HG03095 (cell line): ENCODE data around the gene AP3M1.

Experiments
- ATAC-seq: cut with Tn5 transposase; IDR thresholded peaks from one replicate; pipeline ENCODE4 v1.9.1; 2021; ENCODE audit warnings: moderate library complexity; ENCODE audit not compliant: unreplicated experiment

Gene AP3M1

DNA sequence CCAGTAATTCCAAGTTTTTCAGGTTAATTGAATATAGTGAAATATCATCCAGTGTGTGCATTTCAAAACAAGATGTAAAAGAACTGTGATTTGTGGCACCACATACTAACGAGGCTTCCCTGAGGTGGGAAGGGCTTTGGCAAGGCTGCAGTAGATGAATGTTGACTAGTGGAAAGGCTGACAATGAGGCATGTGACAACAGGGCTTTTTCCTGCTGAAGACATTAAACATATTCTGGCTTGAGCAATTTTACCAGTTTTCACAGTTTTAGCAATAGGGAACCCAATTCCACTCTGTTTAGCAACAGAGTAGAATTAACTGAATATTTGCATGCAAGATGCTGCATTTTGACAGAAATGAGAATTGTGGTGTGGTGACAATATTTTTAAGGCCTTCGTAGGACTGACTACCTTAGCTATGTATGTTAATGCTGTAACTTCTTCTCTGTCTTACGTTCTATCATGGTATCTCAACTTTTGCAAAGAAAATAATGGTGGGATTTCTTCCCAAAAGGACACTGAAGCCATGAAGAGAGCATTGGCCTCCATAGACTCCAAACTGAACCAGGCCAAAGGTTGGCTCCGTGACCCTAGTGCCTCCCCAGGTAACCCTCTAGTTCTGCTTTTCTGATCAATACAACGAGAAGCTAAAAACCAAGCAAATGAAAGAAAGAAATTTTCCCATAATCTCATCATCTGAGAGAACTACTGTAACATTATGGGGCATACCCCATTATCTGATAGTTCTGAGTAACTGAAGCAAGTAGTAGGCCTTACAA is 68.5 kb downstream of the AP3M1 start:
- ATAC-seq = no peak

DNA sequence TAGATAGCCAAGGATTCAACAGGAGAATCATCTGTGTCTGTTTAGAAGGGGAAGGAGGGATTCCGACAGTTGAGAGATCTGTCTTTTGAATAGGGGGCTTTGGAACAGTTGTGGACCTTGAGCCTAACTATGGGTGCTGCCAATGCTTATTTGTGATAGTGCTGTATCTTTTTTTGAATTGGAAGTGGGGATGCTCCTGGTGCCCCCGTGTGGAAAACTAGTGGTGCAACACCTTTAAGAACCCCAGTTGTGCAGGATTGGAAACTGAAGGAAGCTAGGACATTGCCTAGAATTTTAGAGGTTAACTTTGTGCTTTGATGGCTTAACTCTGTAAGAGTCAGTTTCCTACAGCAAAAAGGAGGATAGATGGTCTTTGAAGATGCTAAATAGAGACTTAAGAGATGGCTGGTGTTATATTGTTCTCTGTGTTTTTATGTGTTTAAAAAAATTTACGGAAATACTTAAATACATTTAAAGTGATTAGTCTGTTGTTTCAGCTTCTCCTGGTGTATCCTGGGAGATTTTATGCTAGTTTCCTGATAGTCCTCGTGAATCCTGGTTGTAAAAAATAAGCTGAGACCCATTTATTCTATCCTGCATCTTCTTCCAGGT is 69.3 kb downstream of the AP3M1 start:
- no peak for ATAC-seq

DNA sequence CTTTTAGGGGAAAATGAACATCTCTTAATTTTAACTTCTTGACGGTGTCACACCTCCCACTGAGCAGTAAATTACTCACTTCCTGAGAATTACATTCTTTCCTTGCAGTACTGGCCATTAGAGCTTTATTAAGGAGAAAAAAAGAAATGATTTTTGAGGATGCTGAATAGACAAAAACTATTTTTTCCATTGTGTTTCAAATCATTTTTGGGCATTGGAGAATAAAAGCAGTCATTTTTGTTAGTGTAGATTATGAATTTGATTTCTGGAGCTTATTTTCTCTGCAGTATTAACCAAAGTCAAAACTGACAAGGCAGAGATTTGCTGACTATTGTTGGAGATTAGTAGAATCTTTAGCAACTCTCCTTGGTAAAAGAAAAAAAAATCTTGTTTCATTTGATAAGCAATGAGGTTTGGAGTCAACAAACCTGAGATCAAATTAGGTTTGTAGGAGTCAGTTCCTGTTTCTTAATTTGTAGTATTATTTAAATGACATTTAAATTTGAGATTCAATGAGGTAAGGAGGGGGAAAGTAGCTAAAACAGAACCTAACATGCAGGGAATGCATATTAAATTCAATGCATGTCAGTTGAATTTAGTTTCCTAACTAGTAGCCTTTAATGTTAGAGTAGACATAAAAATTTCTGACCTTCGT is 70.6 kb downstream of the AP3M1 start:
- ATAC-seq = no peak

DNA sequence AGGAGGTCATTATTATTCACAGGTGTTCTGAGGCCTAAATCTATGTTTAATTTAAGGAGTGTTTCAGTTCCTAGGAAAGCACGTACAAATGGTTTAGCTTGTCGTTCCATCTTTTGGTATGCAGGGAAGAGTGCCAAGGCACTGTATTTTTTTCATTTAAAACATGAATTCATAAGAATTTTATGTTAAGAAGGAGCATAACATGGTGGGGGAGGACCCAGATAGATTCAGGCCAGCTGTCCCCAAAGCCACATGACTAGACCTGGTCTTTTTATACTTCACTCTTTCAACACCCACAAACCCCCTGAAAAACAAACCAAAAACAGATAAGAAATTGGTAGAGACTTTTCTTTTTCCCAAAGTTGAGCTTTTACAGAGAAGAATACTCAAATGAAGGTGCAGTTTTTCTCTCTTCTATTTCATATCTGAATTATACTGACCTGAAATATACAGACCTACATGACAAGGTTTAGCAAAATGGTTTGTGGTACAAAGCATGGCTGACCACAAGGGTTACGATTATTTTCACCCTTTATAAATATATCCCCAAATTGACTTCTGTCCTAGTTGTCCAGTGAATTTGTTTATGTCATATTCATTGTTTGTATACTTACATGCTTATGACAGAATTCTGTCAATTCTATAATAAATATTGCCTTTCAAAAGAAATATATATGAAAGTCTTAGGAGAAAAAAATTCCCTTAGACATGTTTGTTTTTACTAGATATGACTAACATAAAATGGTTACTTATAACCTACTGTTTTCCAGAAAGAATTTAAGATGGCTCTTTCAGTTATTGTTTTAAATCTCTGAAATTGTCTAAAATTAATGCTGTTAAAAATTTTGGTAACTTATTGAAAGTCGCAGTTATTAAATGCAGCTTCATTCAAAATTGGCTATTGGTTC is 71.3 kb downstream of the AP3M1 start:
- ATAC-seq = no peak

DNA sequence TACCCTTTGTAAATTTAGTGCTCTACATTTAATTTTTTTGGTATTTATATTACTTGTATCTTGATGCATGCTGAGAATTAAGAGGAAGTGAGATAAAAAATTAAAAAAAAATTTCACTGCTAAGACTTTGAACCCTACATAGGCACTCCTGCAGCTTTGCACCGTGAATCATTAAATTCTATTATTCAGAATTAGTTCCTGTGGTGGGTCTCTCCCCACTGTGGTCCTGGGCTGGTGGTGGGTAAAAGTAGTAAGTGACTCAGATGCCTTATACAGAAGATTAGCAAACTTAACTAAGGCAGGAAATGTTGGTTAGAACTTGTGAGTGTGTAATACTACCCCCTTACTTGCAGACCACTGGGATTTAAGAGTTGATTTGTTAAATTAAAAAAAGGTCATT is 72.6 kb downstream of the AP3M1 start:
- no peak for ATAC-seq

DNA sequence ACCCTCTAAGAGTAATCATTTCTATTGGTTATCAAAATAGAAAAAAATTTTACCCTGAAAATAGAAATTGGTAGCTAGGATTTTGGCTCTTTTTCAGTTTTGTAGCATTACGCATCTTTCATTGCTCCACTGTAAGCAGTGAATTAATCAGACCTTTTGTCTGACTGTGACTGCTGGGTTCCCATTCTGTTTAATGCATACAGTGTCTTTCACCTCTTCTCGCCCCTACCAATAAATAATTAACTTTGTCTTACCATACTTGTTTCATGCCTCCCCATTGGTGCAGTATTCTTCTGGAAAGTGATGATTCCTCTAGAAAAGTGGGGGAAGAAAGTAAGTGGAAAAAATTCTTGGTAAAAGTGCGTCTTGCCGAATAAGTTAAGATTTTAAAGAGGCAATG is 73.2 kb downstream of the AP3M1 start:
- no peak for ATAC-seq

DNA sequence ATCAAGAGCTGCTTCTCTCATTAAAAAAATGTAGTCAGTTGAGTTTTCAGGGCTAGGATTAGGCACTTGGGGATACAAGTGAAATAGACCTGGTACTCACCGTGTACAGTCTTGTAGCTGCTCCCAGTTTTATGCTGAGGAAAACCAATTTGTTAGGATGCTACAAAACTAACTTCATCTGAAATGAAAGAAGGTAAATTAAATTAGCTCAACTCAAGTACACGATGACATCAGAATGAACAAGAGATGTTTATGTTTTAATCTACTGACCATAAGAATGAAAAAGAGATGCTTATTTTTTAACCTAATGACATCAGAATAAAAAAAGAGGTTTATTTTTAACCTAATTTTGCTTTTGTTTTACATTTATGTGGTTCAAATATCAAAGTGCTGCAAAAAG is 73.7 kb downstream of the AP3M1 start:
- ATAC-seq = no peak

DNA sequence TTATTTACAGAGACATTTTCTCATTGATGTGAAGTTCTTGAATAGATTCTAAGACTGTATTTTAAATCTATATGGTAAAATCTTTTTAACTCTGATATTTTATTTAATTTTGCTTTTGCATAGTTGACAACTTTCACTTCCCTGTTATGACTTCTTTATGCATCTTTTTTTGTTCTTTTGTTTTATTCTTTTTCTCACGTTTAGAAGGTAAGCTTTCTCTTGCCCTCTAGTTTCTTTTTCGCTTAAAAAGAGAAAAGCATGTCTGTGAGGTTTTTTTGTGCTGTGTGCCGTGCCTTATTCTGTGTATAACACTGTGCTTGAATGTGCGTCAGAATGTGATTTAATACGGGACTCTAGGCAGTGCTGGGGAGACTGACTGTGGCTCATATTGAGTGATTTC is 74.7 kb downstream of the AP3M1 start:
- ATAC-seq = no peak

DNA sequence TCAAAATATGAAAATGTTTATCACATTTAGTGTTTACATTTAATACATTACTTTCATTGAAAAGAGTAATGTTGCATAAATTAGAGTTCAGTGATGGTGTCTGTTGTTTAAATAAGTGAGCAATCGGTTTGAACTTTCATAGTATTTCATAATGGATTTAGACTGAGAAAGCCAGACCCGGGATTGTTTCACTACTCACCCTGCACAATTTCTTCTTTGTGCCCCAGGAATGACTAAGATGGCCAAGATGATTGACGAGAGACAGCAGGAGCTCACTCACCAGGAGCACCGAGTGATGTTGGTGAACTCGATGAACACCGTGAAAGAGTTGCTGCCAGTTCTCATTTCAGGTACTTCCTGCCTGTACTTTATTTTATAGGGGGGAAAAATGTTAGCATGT is 78.1 kb downstream of the AP3M1 start:
- no peak for ATAC-seq

DNA sequence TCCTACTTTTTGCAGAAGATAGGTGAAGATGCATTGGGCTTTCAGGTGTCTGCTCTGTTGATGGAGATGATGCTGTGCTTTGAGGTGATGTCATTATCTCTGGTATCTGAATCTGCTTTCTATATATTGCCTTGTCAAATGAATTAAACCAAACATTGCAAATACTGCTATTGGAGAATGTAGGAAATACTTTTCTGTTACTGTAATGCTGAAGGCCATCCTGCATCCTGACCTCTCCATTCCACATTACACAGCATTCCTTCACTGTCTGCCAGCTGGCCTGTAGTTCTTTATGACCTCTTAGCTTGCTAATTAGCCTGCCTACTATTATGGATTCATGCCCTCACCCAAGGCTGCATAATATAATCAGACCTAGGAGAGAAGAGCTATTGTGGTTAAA is 79.5 kb downstream of the AP3M1 start:
- ATAC-seq = no peak
